Activated gamma-delta T cell treated with anti-CD3 and anti-CD28 coated beads, Interleukin-2, amount 50 U/mL, for 16 hours (primary cell): ENCODE results near the gene TLK2.
A peak's percentile ranks its signal among the peaks of the same experiment; 100 is the strongest.
"Not testable (repeated sequence)": the region's sequence is repeated elsewhere in the genome, so short reads cannot be mapped to it uniquely, and the experiment has no call there.

Experiments
- DNase-seq: peaks from one replicate; pipeline ENCODE4 v3.0.0-alpha.2; 2020; ENCODE audit warnings: low read depth

Gene TLK2

GRCh38 chr17:62478424-62478879 lies at the start of gene TLK2:
Gene TLK2 (plus strand): TSS chr17:62478825. CDS start chr17:62481126, 2,301 bp downstream.
- DNase-seq = peak; percentile 64

GRCh38 chr17:62435251-62435650 lies 43.4 kb upstream of the TLK2 start:
- not testable (repeated sequence) for DNase-seq

GRCh38 chr17:62441181-62441580 lies 37.4 kb upstream of the TLK2 start:
- DNase-seq = not testable (repeated sequence)

- no peak for DNase-seq
Observed at GRCh38 chr17:62444063-62444462, 34.6 kb upstream of the TLK2 start.

GRCh38 chr17:62445791-62446190 lies 32.8 kb upstream of the TLK2 start:
- not testable (repeated sequence) for DNase-seq

GRCh38 chr17:62452195-62452594 lies 26.4 kb upstream of the TLK2 start:
- not testable (repeated sequence) for DNase-seq

- DNase-seq = not testable (repeated sequence)
Observed at GRCh38 chr17:62453041-62453440, 25.6 kb upstream of the TLK2 start.

- peak; percentile 7 for DNase-seq
Observed at GRCh38 chr17:62453656-62454055, 25.0 kb upstream of the TLK2 start.

- not testable (repeated sequence) for DNase-seq
Observed at GRCh38 chr17:62454111-62454510, 24.5 kb upstream of the TLK2 start.

- DNase-seq = no peak
Observed at GRCh38 chr17:62456016-62456415, 22.6 kb upstream of the TLK2 start.

GRCh38 chr17:62458483-62458882 lies 20.1 kb upstream of the TLK2 start:
- DNase-seq = not testable (repeated sequence)

GRCh38 chr17:62464422-62464821 lies 14.2 kb upstream of the TLK2 start:
- not testable (repeated sequence) for DNase-seq

- not testable (repeated sequence) for DNase-seq
Observed at GRCh38 chr17:62465271-62465670, 13.4 kb upstream of the TLK2 start.

GRCh38 chr17:62470666-62471379 lies 7.8 kb upstream of the TLK2 start:
- peak; percentile 42 for DNase-seq

- not testable (repeated sequence) for DNase-seq
Observed at GRCh38 chr17:62471380-62471880, 7.2 kb upstream of the TLK2 start.

GRCh38 chr17:62473030-62473982 lies 5.3 kb upstream of the TLK2 start:
- DNase-seq = not testable (repeated sequence)

GRCh38 chr17:62477111-62477510 lies 1.5 kb upstream of the TLK2 start:
- DNase-seq = not testable (repeated sequence)

- peak; percentile 21 for DNase-seq
Observed at GRCh38 chr17:62477718-62478408, 762 bp upstream of the TLK2 start.

GRCh38 chr17:62478880-62479638 lies 434 bp downstream of the TLK2 start:
- DNase-seq = peak; percentile 23

- DNase-seq = not testable (repeated sequence)
Observed at GRCh38 chr17:62479639-62480258, 1.1 kb downstream of the TLK2 start.

- DNase-seq = not testable (repeated sequence)
Observed at GRCh38 chr17:62482553-62482952, 3.9 kb downstream of the TLK2 start.
